GM12878 (cell line): ENCODE data around the gene EFCAB13. TPM values are rescaled to one million over a fixed set of nuclear protein-coding genes. Genes with fewer than 3 reads are reported as not detected.
A peak's percentile ranks its signal among the peaks of the same experiment; 100 is the strongest.

Experiments
- ATAC-seq: fragments of 200-7000 bp; cut with Tn5 transposase; 3 replicates; pipeline ENCODE4 v1.9.1; 2020; ENCODE audit warnings: mild to moderate bottlenecking, moderate library complexity
- BruUV-seq: library from RNA; stranded (reverse); fragments of 400-500 nt; replicated peaks from 2 replicates; lab custom pipeline; 2021; lab: Mats Ljungman, UMichigan
- CTCF ChIA-PET: fragments of 300-600 bp; sonication (Branson Sonifier 250); formaldehyde crosslinking; extraction: SDS; loops from one replicate; lab custom pipeline; 2021; ENCODE audit warnings: inconsistent platforms; lab: Yijun Ruan, JAX
- POLR2A ChIA-PET: fragments of 350-600 bp; formaldehyde crosslinking; extraction: SDS; loops from one replicate; lab custom pipeline; 2021; ENCODE audit warnings: inconsistent platforms; lab: Charles Lee
- RAD21 ChIA-PET: fragments of 300-600 bp; sonication (Branson Sonifier 250); formaldehyde crosslinking; loops from one replicate; lab custom pipeline; 2023; ENCODE audit warnings: antibody characterized with exemption; ENCODE audit not compliant: unreplicated experiment; lab: Charles Lee
- SMC1A ChIA-PET: fragments of 300-600 bp; sonication (Branson Sonifier 250); formaldehyde crosslinking; loops from one replicate; lab custom pipeline; 2023; ENCODE audit not compliant: unreplicated experiment, uncharacterized antibody; lab: Charles Lee
- DNase-seq: peaks from one replicate; pipeline ENCODE4 v3.0.0-alpha.2; 2011; ENCODE audit warnings: low read depth, low spot score
- FAIRE-seq: peaks from 3 replicates; lab custom pipeline; 2011; peaks lifted over from hg19 to GRCh38; lab: Jason Lieb, UNC
- H2AFZ ChIP-seq: 2 replicates; pipeline ENCODE4 v1.6.0; 2011; ENCODE audit warnings: low read depth, low read length, control low read depth; ENCODE audit not compliant: control insufficient read depth
- H3K27ac ChIP-seq: 2 replicates; pipeline ENCODE4 v1.5.1; 2011; ENCODE audit warnings: control low read depth; ENCODE audit not compliant: control insufficient read depth, insufficient read depth
- H3K27me3 ChIP-seq, 2 experiments: replicated peaks in 1 of 2; 2 replicates each; pipeline versions ENCODE4 v1.6.0 to v1.6.1; 2011; ENCODE audit warnings: low read length in 1 of 2; ENCODE audit not compliant: control insufficient read depth in 2 of 2, insufficient read depth in 2 of 2
- H3K36me3 ChIP-seq, 2 experiments: 2 replicates each; pipeline ENCODE4 v1.5.1; 2011; ENCODE audit warnings: low read length in 1 of 2; ENCODE audit not compliant: control insufficient read depth in 2 of 2, insufficient read depth in 2 of 2
- H3K4me1 ChIP-seq: 2 replicates; pipeline ENCODE4 v1.6.1; 2011; ENCODE audit warnings: mild to moderate bottlenecking, low read length, moderate library complexity, mixed read lengths; ENCODE audit not compliant: control insufficient read depth, insufficient read depth
- H3K4me2 ChIP-seq: 2 replicates; pipeline ENCODE4 v1.6.0; 2011; ENCODE audit warnings: control low read depth; ENCODE audit not compliant: control insufficient read depth, insufficient read depth
- H3K4me3 ChIP-seq: fragments of 200-600 bp; sonication (generic); 2 replicates; pipeline ENCODE4 v1.5.1; 2016
- H3K79me2 ChIP-seq: 2 replicates; pipeline ENCODE4 v1.6.0; 2011; ENCODE audit warnings: low read length; ENCODE audit not compliant: control insufficient read depth, insufficient read depth
- H3K9ac ChIP-seq: 2 replicates; pipeline ENCODE4 v1.8.0; 2011; ENCODE audit warnings: low read length, control low read depth, mixed read lengths; ENCODE audit not compliant: control insufficient read depth, insufficient read depth
- H3K9me3 ChIP-seq: replicated peaks from 3 replicates; pipeline ENCODE4 v1.5.1; 2011; ENCODE audit warnings: mild to moderate bottlenecking, low read length; ENCODE audit not compliant: control insufficient read depth, insufficient read depth
- H4K20me1 ChIP-seq: 2 replicates; pipeline ENCODE4 v1.6.0; 2011; ENCODE audit not compliant: control insufficient read depth, insufficient read depth
- EZH2 ChIP-seq: IDR thresholded peaks from 2 replicates; pipeline ENCODE4 v1.6.1; 2012; ENCODE audit warnings: low read depth, mild to moderate bottlenecking, control low read depth, inconsistent platforms, low read length, borderline replicate concordance; ENCODE audit not compliant: control insufficient read depth
- JUNB ChIP-seq: IDR thresholded peaks from 2 replicates; pipeline ENCODE4 v1.6.1; 2016; ENCODE audit warnings: antibody characterized with exemption, mild to moderate bottlenecking
- LARP7 ChIP-seq: fragments of 450-650 bp; IDR thresholded peaks from 2 replicates; pipeline ENCODE4 v1.6.1; 2017; ENCODE audit warnings: mild to moderate bottlenecking
- POLR2AphosphoS5 ChIP-seq: IDR thresholded peaks from 2 replicates; pipeline ENCODE4 v1.6.1; 2011; ENCODE audit warnings: mild to moderate bottlenecking, low read length, inconsistent platforms
- ZNF24 ChIP-seq: fragments of 450-650 bp; IDR thresholded peaks from 2 replicates; pipeline ENCODE4 v1.6.1; 2017; ENCODE audit warnings: antibody characterized with exemption, mild to moderate bottlenecking
- WGBS: methylation state at CpG from one replicate; pipeline ENCODE4 v1.1.6; 2016; ENCODE audit warnings: low lambda C conversion rate; ENCODE audit not compliant: insufficient replicate concordance, insufficient coverage; ENCODE audit errors: missing lambda C conversion rate; 5-methylcytosine and 5-hydroxymethylcytosine counted together
- in situ Hi-C: fragments of 300-500 bp; cut with MboI; formaldehyde crosslinking; loops from 9 replicates; pipeline ENCODE4 v1.14.3; 2018; ENCODE audit warnings: mixed read lengths
- intact Hi-C: fragments of 100-400 bp; cut with micrococcal nuclease; formaldehyde crosslinking; loops from one replicate; pipeline ENCODE4 v1.14.2; 2022; ENCODE audit not compliant: unreplicated experiment
- polyA plus RNA-seq, 11 experiments: library from polyadenylated mRNA; depleted of rRNA in 4 of 11; unstranded in 6 of 11; stranded (reverse) in 5 of 11; fragments of >200 nt; fragmentation: Nextera tagmentation in 4 of 11; fragmentation: Illumina TruSeq in 1 of 11; extraction: Ambion mirVana in 4 of 11; extraction: Trizol in 1 of 11; gene quantifications; 1 replicate in 1 of 11; 2 replicates in 10 of 11; pipeline versions ENCODE4 v1.2.1 to v1.2.3, GENCODE V29; 2011 to 2016; ENCODE audit warnings: inconsistent platforms in 2 of 11, missing spikeins in 2 of 11, low read depth in 1 of 11
- total RNA-seq, 4 experiments: library from RNA; depleted of rRNA in 3 of 4; stranded (reverse); fragments of >200 nt in 3 of 4; fragmentation: Illumina TruSeq in 1 of 4; extraction: Trizol in 1 of 4; gene quantifications; 2 replicates each; pipeline versions ENCODE4 v1.2.1 to v1.2.3, GENCODE V29; 2013 to 2021
- TF ChIP-seq, protein P1 (sequence below): fragments of 450-650 bp; formaldehyde crosslinking; IDR thresholded peaks from 2 replicates; pipeline ENCODE4 v1.4.0; 2022; ENCODE audit warnings: mild to moderate bottlenecking, moderate library complexity
- TF ChIP-seq, protein P2 (sequence below): IDR thresholded peaks from 2 replicates; pipeline ENCODE4 v1.6.1; 2011; ENCODE audit warnings: low read depth, mild to moderate bottlenecking, low read length, moderate library complexity, borderline replicate concordance; ENCODE audit errors: extremely low read depth
- TF ChIP-seq, protein P3 (sequence below): IDR thresholded peaks from 2 replicates; pipeline ENCODE4 v1.6.1; 2011; ENCODE audit warnings: borderline replicate concordance, low read depth, mild to moderate bottlenecking, moderate library complexity, mixed read lengths, low read length; ENCODE audit not compliant: insufficient read depth; ENCODE audit errors: extremely low read length

The EFCAB13 gene
- total and polyA plus RNA-seq, 10 of the 15 experiments (the other 5 are each of a cell fraction or from before 2014, with no cell fraction given): 0.90 to 8.7 (median 5.0) TPM

DNA sequence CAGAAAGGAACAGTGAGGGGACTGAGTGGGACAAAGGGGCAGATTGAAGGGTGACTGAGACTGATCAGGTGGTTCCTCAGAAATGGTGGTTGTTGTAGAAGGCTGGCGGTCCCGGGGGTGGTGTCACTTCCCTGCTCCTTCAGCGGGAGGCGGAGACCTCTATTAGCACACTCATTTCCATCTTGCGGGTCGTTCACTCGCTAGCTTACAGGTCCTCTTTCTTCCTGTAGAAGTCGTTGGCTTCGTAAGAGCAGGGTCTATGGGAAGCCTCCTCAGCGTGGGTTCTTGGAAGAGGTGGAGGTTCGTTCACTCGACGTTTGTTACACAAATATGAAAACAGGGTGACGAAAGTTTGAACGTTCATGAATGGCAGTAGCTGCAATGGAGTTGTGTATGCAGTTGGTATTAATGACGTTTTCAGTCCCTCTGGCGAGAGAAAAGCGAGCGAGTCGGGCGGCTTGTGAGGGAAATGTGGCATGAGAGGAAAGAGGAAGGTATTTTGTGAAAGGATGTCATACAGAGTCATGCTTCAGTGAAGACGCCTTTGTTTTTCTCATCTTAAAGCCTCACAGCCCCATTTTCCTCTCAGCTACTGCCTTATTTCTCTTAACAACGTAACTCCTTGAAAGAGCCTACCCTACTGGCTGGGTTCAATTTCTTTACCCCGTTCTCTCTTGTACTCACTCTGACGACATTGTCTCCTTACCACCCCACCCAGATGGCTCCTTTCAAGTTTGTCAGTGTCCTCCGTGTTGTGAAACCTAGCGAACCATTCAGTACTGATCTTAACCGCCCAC is 667 bp downstream of the EFCAB13 start (continued):
- TF ChIP-seq, protein P1, sequence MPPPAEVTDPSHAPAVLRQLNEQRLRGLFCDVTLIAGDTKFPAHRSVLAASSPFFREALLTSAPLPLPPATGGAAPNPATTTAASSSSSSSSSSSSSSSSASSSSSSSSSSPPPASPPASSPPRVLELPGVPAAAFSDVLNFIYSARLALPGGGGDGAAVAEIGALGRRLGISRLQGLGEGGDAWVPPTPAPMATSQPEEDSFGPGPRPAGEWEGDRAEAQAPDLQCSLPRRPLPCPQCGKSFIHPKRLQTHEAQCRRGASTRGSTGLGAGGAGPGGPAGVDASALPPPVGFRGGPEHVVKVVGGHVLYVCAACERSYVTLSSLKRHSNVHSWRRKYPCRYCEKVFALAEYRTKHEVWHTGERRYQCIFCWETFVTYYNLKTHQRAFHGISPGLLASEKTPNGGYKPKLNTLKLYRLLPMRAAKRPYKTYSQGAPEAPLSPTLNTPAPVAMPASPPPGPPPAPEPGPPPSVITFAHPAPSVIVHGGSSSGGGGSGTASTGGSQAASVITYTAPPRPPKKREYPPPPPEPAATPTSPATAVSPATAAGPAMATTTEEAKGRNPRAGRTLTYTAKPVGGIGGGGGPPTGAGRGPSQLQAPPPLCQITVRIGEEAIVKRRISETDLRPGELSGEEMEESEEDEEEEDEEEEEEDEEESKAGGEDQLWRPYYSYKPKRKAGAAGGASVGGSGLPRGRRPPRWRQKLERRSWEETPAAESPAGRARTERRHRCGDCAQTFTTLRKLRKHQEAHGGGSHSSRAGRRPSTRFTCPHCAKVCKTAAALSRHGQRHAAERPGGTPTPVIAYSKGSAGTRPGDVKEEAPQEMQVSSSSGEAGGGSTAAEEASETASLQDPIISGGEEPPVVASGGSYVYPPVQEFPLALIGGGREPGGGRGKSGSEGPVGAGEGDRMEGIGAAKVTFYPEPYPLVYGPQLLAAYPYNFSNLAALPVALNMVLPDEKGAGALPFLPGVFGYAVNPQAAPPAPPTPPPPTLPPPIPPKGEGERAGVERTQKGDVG: peak; percentile 28; the same call in 1 of the 2 replicates
- TF ChIP-seq ZNF24: no peak
- no peak for TF ChIP-seq EZH2
- TF ChIP-seq POLR2AphosphoS5: peak; percentile 74
- TF ChIP-seq JUNB: peak; percentile 25; the same call in 1 of the 2 replicates
- TF ChIP-seq, protein P2, sequence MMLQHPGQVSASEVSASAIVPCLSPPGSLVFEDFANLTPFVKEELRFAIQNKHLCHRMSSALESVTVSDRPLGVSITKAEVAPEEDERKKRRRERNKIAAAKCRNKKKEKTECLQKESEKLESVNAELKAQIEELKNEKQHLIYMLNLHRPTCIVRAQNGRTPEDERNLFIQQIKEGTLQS: no peak

DNA sequence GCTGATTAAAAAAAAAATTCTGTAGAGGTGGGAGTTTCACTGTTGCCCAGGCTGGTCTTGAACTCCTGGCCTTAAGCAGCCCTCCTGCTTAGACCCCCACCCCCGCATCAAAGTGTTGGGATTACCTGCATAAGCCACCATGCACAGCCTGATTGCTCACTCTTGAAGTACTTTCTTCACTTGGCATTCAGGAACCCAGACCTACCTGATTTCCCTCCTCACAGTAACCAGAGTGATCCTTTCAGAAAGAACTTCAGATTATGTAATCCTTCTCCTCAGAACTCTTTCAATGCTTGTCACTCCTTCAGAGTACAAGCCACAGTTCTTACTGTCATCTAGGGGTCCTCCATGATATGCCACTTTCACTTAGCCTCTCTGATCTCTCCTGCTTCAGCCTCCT is 1.4 kb downstream of the EFCAB13 start:
- FAIRE-seq: no peak
- no peaks in the 10 kb centered on the region for H3K36me3 ChIP-seq
- peaks cover 10% of the 10 kb centered on the region; the same call in 1 of the 2 replicates for H3K4me1 ChIP-seq
- BruUV-seq: no TSS peak
- H3K4me2 ChIP-seq: peak overlapping the region; percentile 100
- H3K9me3 ChIP-seq: peaks cover 1% of the 10 kb centered on the region; the same call in 2 of the 3 replicates
- in situ Hi-C loops (loop anchor here (10.0 kb wide), 1 partner anchor 290 kb away; no protein-coding TSS in a partner anchor), intact Hi-C loops (no loop called here)
- ChIA-PET SMC1A (interaction anchor here (0.9 to 2.3 kb wide), 9 partner anchors 9 to 290 kb away, joined by 3 to 13 read pairs (median 5); no protein-coding TSS in a partner anchor), RAD21 (interaction anchor here (1.5 kb wide), 1 partner anchor 95 kb away, joined by 15 read pairs; no protein-coding TSS in a partner anchor), POLR2A (interaction anchor here (0.5 to 1.3 kb wide), 10 partner anchors 41 to 1584 kb away, joined by 3 to 6 read pairs (median 4); no protein-coding TSS in a partner anchor), CTCF (interaction anchor here (1.8 to 5.0 kb wide), 2 partner anchors 9 to 95 kb away, joined by 12 to 32 read pairs; no protein-coding TSS in a partner anchor)
- no peaks in the 10 kb centered on the region for H4K20me1 ChIP-seq
- TF ChIP-seq LARP7: peak; percentile 41; the same call in 1 of the 2 replicates
- TF ChIP-seq, protein P3, sequence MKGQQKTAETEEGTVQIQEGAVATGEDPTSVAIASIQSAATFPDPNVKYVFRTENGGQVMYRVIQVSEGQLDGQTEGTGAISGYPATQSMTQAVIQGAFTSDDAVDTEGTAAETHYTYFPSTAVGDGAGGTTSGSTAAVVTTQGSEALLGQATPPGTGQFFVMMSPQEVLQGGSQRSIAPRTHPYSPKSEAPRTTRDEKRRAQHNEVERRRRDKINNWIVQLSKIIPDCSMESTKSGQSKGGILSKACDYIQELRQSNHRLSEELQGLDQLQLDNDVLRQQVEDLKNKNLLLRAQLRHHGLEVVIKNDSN: no peak
- peak overlapping the region; percentile 86 for H3K9ac ChIP-seq
- H2AFZ ChIP-seq: peak overlapping the region; percentile 97
- no peak for ATAC-seq
- WGBS: 94% methylated on average over 1 of the region's 1 CpG
- DNase-seq: no peak
- peak overlapping the region; percentile 76; the same call in 1 of the 2 replicates for H3K4me3 ChIP-seq
- no peaks in the 10 kb centered on the region for H3K79me2 ChIP-seq
- H3K27me3 ChIP-seq: no peaks in the 10 kb centered on the region
- H3K27ac ChIP-seq: peak overlapping the region; percentile 91; the same call in 1 of the 2 replicates
